NCI-H526 (cell line): ENCODE results near the gene CD248.
"Not testable (repeated sequence)": the region's sequence is repeated elsewhere in the genome, so short reads cannot be mapped to it uniquely, and the experiment has no call there.

ENCODE experiments used
- DNase-seq, 2 experiments: peaks; one replicate each; lab custom pipeline; 2025; lab: John Stamatoyannopoulos, UW

CD248 gene

DNA sequence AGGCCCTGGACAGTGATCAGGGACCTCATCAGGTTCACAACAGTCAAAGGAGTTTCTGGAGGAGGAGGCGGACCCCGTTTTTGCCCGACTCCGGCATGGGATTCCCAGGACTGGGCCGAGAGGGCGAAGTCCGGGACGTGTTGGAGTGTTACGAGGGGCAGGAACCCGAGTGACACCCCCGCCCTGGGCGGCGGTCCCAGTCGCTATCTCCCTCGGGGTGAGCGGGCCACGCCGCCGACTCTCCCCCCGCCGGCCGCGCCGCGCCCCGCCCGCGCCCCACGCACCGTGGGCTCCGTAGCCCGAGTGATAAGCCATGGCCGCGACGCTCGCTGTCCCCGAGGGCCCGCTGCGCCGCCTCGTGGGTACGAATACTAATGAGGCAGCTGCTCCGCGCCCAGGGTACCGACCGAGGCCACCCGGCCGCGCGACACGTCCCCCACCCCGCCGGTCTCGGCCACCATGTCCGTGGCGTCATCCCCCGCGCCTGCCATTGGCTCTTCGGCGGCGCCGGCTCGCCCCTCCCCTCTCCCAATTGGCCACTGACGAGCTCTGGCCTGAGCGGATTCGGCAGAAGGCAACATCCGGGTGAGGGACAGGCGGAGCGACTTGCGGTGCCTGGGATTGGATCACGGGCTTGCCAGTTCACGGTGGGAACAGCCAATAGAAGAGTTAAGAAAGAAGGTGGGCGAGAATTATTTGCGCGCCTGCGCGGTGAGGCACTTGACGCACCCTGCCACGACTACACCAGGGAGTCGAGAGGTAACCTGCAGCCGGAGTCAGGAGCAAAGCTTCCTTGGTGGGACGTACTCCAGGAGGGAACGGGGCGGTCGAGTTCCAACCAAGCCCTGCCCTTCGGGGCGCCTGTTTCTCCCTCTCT is 27.9 kb downstream of the CD248 start, which contains the start of gene YIF1A:
YIF1A (minus strand) TSS at position 473 of the 877 bp plus-strand sequence; CDS start at position 315, 158 bp downstream.
- peak; percentile 99 to 100 for DNase-seq

DNA sequence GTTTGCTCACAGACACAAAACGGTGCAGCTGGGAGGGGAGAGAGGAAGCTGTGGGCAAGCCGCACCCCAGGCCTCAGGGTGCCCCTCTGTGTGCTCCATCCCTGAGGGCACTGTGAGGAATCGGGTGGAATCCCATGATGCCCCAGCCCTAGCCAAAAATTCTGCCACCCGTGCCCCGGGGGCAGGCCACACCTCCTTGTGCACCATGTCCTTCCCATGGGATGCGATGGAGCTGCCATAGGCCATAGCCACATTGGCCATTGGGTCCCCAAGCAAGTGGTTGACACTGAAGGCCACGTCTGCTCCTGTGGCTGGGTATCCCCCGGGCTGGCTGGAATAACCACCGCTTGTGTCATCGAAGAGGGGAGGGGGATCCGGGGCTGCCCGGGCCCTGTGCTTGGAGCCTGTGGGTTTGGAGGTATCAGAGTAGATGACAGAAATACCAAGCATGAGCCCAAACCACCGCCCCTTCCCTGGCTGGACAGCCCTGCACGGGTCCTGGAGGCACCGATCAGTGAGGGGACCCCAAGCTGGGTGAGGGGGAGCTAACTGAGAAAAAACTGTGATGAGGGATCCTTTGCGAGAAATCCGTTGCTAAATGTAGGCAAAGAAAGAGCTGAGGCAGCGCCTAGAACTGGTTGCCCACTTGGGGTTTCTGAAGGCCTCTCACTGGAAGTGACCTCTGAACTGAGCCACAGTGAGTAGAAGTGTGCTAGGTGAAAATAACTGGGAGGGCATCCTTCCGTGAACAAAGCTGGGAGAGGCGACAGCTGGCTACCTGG is 28.8 kb downstream of the CD248 start:
- peak in 1 of 2 experiments; percentile 35 for DNase-seq

DNA sequence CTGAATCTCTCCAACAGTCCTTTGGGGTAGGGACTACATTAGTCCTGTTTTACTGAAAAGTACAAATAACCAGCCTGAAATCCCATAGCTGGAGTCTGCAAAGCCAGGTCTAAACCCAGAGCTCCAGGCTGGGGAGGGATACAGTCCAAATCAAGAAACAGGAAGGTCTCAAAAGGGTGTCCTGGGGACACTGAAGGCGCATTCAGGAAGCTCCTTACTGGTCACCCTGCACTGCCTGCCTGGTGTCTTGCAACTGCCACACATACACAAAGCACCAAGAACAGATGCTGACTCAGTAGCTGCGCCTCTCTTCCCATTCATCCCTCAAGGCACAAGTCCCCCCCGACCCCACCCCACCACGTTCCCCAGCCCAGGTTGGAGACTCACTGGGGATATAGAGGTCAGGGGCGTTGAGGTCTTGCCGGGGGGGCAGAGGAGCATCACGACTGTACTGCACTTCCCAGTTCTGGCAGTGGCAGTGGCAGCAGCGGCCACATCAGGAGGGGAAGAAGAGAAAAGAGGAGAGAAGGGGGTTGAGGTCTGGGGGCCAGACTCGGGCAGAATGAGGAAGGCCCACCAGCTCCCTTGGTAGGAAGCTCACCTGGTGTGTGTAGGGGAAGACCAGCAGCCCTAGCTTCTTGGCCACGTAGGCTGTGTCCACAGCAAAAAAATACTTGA is 29.5 kb downstream of the CD248 start:
- no peak for DNase-seq

DNA sequence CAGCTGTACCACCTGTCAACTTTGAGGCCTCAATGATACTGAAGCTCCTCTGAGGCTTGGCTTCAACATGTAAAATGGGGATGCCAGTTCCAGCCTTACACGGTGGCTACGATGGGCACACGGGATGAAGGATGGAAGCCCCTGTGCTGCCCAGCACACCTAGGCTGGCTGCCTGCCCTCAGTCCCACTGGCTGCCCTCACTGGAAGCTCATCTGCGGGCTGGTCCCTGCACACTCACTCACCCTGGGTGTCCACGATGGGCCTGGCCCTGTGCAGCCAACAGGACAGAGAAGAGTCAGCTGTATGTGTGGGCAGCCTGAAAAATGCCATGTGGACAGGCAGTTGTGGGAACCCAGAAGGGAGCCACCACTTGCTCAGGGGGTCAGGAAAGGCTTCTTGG is 30.1 kb downstream of the CD248 start:
- no peak for DNase-seq

DNA sequence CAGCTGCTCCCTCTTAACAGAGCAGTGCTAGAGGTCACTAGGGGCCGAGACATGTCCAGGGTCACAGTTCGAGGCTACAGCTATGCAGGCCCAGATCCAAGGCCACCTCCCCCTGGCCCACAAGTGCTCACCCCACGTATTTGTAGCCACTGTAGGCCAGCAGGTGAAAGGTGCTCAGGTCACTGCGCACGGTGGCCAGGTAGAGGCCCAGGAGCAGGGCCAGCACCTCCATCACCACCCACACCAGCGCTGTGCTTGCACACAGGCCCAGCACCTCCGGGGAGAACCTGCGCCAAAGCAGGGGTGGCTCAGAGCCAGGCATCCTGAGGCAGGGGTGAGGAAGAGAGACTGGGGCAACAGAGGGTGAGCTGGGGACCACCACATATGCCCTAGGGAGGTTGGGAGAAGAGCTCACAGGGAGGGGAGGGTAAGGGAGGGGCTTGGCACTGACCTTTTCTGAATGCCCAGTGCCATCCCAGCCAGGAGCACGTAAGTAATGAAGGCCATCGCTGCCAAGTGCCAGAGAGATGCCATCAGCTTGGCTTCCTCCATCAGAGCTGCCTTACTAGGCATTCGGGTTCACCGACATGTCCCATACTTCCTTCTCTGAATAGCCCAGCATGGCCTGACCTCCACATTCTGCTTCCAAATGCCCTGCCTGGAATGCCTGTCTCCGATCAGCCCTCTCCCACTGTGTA is 31.4 kb downstream of the CD248 start:
- no peak for DNase-seq

DNA sequence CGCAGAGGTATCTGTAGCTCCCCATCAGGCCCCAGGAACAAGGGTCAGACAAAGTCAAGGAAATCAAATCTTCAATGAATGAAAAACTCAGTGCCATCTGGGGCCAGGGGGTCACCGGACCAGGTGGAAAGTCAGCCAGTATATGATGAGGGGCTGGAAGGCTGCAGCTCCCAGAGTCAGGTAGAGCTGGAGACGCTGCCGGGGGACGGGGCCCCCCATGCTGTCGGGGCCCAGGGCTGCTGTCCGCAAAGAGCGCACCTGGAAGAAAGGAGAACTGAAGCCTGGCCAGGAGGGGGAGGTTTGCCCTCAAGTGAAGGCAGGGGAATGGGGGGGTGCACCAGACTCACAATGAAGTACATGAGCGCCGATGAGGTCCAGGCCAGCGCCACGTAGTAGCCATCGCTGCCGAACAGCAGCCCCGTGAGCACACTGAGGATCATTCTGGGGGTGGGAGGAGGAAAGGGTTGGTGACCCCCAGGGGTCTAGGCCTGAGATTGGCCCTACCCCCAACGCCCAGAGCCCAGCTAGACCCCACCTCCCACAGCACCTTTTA is 32.2 kb downstream of the CD248 start:
- DNase-seq = no peak

DNA sequence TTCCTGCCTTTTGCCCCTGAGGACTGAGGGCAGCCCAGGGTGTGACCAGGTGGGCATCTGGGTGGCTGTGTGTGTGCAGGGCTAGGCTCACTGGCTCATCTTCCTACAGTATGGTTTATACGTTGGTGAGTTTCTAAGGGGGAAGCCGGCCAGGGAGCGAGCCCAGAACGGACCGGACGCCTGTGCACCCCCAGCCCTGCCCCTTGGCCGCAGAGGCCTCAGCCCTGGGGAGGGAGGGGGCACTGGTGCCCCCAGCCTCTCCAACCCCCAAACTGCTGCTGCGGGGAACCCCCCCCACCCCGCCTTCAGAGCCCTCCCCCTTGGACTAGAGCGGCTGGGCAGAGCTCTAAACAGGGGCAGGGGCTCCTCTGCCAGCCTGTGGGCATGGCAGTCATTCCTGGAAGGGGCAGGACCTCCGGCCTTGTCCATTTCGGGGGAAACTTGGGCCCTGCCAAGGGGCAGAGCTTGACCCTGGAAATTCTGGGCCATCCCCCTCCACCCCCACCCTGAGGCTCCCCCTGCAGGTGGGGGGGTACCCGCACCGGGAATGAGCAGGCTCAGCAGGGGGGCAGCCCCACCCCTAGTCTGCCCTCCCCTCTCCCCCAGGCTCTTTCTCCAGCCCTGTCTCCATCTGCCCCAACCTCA is 33.3 kb downstream of the CD248 start:
- DNase-seq = no peak

DNA sequence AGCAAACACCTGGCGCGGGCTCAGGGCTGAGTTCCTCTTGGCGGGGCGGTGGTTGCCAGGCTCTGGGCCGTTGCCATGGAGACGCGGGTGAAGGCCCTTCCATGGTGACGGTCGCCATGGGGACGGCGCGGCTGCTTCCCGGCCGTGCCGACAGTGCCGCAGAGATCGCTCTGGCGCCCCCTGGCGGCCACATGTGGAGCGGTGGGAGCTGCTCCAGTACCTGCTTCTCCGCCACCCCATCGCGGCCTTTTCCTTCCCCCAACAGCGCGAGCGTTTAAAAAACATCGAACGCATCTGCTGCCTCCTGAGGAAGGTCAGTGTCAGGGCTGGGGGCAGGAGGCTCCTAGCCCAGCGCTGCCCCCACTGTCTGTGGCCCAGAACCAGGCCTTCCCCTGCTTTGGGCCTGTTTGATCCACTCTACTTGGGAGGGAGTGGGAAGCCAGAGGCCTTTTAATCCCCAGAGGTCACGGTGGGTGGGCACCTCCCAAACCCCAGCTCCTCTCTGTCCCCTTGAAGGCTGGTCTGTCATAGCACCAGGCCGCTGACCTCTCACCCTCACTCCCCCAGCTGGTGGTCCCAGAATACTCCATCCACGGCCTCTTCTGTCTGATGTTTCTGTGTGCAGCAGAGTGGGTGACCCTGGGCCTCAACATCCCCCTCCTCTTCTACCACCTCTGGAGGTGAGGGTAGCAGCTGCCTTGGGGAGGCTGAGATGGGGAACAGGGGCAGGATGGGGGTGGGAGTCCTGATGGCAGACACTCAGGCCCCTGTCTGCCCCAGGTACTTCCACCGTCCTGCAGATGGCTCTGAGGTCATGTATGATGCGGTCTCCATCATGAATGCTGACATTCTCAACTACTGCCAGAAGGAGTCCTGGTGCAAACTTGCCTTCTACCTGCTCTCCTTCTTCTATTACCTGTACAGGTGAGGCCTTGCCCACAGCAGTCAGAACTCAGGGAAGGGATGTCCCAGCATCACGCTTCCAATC is 34.1 kb downstream of the CD248 start:
- peak; percentile 94 to 100 for DNase-seq

DNA sequence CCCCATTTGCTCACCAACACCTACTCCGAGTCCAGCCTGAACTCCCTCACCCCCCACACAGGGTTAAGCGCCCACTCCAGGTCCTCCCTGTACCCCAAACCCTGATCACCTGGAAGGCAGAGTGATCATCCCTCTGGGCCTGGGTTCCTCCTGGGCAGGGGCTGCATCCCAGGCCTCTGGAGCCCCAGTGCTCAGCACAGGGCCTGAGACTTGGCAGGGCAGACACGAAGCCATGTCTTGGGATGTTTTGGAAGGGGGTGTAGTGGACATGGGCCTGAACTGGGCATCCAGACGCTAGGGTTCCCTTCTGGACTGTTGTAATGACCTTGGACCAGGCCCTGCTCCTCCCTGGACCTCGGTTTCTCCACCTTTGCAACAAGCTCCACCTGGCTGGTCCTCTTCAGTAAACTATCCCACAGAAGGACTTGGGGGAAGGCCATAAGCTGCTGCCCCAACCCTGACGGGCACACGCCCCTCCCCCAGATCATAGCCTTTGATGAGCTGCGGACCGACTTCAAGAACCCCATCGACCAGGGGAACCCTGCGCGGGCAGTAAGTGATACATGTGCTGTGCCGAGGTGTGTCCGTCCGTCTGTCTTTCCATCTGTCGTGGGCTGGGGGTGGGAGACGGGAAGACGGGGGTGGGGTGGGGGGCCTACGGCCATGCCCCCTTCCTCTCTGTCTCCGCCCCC is 34.9 kb downstream of the CD248 start:
- DNase-seq = peak in 1 of 2 experiments; percentile 83

DNA sequence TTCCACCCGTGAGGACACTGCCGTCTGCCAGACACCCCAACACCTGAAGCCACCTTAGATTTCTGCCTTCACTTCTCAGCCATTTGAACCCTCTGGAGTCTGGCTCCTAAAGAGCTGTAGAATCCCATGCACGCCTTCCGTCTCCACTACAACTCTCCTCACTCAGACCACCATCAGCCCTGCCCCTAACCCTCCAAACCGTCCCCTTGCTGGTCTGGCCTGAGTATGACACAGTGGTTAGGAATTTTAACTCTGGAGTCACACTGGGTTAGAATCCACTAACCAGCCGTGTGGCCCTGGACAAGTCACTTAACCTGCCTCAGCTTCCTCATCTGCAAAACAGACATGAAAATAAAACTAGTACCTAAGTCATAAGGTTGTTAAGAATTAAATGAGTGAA is 35.8 kb downstream of the CD248 start:
- no peak for DNase-seq

DNA sequence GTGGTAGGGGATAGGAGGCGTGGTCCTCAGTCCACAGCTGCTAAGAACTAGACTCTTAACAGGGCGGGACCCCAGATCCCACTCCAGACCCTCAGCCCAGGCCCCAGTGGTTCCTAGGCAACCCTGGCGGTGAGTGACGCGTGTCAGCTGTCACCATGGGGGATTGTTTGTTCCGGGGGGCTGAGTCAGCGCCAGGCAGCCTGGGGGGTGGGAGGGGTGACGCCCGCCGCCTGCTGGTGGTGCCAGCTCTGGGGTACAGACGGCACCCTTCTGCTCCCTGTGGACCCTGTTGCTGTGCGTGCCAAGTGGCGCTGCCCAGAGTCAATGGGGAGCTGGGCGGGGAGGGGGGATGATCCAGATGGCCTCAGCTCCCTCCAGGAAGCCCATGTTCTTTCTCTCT is 36.4 kb downstream of the CD248 start:
- DNase-seq = no peak

DNA sequence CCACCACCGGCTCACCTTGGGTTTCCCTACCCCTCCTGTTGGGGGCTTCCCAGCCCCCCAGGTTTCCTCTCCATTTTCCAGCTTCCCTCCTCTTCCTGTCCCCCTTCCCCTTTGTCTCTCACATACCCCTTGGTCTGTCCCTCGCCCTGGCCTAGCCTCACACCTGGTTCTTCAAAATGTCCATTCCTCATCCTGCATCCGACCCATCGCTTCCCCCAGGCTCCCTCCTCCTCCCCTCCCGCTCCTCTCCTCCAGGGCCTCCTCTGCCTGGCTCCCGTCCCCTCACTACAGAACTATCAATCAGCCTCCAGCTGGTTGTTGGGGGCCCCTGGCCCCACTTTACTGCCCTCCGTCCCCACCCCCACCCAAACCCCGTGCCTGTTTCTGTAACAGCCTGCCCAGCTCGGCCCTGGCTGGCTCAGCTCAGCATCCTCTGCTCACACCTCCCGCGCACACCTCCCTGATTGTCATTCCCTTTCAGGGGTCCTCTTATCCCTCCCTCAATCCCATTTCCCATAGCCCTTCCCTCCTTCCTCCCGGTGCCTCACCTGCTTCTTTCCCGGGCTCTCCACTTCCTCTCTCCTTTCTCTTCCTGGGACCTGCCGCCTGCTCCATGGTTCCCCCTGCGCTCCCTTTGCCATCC is 37.6 kb downstream of the CD248 start:
- peak in 1 of 2 experiments; percentile 67 for DNase-seq

DNA sequence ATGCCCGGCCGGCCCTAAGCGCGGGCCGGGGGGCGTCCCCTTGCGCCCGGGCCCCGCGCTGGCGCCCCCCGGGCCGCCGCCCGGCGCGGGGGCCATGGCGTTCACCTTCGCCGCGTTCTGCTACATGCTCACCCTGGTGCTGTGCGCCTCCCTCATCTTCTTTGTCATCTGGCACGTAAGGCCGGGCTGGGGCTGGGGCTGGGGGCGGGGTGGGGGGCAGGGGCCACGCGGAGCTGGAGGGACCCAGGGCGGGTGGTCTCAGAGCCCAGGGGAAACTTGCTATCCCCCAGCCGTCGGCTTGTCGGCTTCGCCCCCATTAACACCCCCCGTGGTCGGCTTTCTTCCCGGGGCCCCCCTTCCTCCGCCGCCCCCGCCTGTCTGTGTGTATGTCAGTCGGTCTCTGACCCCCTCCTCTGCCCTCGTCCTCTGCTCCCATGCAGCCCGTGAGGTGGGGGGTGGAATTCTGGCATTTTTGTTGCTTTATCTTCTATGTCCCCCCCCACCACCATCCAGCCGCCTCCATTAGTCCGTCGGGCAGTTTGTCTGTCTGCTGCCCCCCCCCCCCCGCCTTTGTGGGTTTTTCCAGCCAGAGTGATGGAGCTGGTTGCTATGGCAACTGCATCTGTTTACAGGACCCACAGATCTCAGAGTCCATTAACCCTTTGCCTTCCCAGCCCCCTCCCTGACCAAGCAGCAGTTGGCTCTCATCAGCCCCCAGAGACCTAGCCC is 38.3 kb downstream of the CD248 start:
- peak in 1 of 2 experiments; percentile 70 for DNase-seq

DNA sequence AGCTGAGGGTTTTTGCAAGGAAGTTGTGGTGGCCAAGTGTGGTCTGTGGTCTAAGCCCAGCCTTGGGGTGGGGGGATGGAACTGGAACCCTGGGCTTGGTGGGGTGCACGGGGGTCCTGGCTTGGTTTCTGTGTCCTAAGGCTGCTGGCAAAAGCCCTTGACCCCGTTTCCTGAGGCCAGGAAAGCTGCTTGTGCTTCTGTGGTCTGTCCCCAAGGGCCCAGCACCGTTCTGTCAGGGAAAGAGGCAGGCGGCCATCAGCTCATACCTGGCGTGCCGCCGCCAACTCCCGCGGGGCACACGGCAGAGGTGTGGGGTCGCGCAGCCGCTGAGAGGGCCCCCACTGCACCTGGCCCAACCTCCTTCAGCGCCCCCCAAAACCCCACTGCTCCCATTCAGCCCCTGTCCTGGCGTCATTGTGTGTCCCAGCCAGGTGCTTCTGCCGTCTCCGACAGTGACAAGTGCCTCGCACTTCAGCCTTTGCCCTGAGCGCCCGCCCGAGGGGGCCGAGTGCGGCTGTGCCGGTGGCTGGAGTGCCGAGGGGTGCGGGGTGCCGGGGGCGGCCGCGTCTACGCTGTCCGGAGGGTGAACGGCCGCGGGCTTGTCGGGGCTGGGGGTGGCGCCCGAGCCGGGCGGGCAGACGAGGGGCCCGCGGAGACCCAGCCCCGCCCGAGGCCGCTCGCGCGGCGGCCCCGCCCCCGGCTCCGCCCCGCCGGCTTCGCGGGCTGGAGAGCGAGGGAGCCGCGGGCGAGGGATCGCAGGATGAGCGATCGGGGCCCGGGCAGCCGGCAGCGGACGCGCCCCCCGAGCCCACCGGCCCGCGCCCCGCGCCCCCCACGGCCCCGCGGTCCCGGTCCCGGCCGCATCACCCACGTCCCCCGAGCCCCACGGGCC is 39.1 kb downstream of the CD248 start, which contains the start of gene CNIH2:
CNIH2 (plus strand) TSS at position 705 of the 892 bp plus-strand sequence. CDS start 282 bp downstream, outside the sequence.
- peak in 1 of 2 experiments; percentile 80 for DNase-seq

DNA sequence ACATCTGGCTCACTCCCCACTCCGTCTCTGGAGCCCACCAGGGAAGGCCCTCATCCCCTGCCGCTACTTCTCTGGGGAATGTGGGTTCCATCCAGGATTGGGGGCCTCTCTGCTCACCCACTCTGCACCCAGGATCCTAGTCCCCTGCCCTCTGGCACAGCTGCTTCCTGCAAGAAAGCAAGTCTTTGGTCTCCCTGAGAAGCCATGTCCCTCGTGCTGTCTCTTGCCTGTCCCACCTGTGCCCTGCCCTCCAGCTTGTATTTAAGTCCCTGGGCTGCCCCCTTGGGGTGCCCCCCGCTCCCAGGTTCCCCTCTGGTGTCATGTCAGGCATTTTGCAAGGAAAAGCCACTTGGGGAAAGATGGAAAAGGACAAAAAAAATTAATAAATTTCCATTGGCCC is 39.8 kb downstream of the CD248 start:
- DNase-seq = not testable (repeated sequence)

DNA sequence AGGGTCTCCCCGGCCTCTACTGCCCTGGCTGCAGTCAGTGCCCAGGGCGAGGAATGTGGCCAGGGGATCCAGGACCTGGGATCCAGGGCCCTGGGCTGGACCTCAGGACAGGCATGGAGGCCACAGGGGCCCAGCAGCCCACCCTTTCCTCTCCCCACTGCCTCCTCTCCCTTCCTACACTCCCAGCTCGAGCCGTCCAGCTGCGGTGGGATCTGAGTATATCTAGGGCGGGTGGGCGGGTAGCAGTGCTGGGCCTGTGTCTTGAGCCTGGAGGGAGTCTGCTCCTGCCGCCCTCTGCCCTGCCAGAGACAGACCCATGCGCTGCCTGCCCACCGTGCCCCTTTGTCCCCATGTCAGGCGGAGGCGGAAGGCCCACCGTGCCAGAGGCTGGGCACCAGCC is 40.2 kb downstream of the CD248 start:
- not testable (repeated sequence) for DNase-seq
